ENCODE measurements around the gene KLHL28.

Gene KLHL28

DNA sequence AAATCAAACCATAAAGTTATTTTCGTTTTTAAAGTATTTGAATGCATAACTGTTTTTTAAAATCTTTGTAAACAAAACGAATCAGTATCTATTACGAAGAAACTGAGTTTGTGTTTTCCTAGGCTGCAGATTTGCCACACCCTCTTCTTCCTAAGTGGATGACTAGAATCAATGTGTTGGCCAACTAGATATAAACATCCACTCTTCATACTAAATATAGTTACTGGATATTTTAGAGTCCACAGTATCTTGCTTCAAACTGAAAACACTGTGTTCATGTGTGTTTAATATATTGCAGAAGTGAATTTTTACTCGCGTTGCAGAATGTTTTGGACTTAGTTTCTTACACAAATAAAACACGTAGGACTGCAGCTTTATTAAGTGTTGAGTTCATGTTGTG lies 63.2 kb downstream of the KLHL28 start:
- TF ChIP-seq, protein P1, sequence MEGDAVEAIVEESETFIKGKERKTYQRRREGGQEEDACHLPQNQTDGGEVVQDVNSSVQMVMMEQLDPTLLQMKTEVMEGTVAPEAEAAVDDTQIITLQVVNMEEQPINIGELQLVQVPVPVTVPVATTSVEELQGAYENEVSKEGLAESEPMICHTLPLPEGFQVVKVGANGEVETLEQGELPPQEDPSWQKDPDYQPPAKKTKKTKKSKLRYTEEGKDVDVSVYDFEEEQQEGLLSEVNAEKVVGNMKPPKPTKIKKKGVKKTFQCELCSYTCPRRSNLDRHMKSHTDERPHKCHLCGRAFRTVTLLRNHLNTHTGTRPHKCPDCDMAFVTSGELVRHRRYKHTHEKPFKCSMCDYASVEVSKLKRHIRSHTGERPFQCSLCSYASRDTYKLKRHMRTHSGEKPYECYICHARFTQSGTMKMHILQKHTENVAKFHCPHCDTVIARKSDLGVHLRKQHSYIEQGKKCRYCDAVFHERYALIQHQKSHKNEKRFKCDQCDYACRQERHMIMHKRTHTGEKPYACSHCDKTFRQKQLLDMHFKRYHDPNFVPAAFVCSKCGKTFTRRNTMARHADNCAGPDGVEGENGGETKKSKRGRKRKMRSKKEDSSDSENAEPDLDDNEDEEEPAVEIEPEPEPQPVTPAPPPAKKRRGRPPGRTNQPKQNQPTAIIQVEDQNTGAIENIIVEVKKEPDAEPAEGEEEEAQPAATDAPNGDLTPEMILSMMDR (IDR thresholded peaks at IDR 0.05) = no peak
- DNase-seq = no peak
- Mint-ChIP-seq H3K9me3 (peaks cover 16% of the 10 kb centered on the region), H3K27me3 (ENCODE audit: low read depth, poor library complexity) (peaks cover 8% of the 10 kb centered on the region), H3K4me1 (peaks cover 14% of the 10 kb centered on the region), H3K4me3 (peak overlapping the region; percentile 89), H3K36me3 (ENCODE audit: low read depth) (peaks cover 10% of the 10 kb centered on the region), H3K27ac (no peak overlapping the region)

DNA sequence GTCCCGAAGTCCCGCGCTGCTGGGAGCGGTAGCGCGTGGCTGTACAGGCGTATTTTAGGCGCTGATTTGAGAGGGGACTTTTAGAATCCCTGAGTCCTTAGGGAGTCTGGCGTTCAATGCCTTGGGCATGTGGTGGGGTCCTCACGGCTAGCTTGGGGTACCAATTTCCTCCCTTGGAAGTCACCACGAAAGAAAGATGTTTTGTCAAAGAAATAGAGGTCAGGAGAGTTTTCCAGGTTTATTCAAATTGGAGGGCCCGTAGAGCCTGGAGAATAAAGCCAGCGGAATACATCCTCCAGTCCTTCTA lies 63.9 kb downstream of the KLHL28 start:
- peak overlapping the region; percentile 89 for H3K4me3 Mint-ChIP-seq
- H3K27ac Mint-ChIP-seq = peak overlapping the region; percentile 69
- H3K9me3 Mint-ChIP-seq = peaks cover 16% of the 10 kb centered on the region
- peaks cover 8% of the 10 kb centered on the region for H3K27me3 Mint-ChIP-seq (ENCODE audit: low read depth, poor library complexity)
- peaks cover 10% of the 10 kb centered on the region for H3K36me3 Mint-ChIP-seq (ENCODE audit: low read depth)
- DNase-seq = no peak
- TF ChIP-seq, protein P1 (IDR thresholded peaks at IDR 0.05) = no peak
- peaks cover 14% of the 10 kb centered on the region for H3K4me1 Mint-ChIP-seq

DNA sequence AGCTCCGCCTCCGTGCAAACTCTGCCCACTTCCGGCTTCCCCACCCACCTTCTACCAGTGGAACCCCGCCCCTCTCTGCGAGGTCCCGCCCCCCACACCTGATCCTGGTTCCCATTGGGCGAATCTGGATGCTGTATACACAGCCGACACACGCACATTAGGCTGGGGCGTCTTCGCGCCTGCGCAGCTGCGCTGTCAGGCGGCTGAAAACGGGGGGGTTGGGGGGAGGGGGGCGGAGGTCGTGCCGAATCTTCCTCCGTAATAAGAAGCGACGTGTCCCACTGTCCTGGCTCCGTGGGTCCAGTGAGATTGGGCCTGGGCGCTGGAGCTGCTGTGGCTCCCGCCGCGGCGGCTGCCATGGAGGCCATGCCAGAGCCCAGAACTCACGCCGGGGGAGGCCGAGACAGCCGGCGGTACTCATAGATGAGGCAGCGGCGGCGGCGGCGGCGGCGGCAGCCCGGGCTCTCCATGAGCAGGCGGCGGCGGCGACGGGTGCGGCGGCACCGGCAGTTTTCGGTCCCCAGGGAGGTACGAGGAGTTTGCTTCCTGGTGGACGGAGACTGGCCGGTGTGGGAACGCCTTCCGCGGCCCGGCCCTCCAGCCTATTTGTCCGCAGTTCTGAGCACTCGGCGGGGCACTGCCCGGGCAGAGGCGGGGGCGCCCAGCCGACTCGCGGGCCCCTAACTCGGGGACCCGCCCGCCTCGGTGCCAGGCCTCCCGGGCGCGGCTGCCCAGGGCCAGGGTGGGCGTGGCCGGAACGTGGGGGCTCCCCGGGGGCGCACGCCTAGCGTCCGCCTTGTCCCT lies 64.5 kb downstream of the KLHL28 start:
- peak overlapping the region; percentile 91 for H3K4me3 Mint-ChIP-seq
- peak; percentile 93 for DNase-seq
- TF ChIP-seq, protein P1 (IDR thresholded peaks at IDR 0.05) = no peak
- peak overlapping the region; percentile 97 for H3K27ac Mint-ChIP-seq
- H3K27me3 Mint-ChIP-seq (ENCODE audit: low read depth, poor library complexity) = peaks cover 8% of the 10 kb centered on the region
- peaks cover 10% of the 10 kb centered on the region for H3K36me3 Mint-ChIP-seq (ENCODE audit: low read depth)
- peaks cover 14% of the 10 kb centered on the region for H3K4me1 Mint-ChIP-seq
- H3K9me3 Mint-ChIP-seq = peaks cover 16% of the 10 kb centered on the region

DNA sequence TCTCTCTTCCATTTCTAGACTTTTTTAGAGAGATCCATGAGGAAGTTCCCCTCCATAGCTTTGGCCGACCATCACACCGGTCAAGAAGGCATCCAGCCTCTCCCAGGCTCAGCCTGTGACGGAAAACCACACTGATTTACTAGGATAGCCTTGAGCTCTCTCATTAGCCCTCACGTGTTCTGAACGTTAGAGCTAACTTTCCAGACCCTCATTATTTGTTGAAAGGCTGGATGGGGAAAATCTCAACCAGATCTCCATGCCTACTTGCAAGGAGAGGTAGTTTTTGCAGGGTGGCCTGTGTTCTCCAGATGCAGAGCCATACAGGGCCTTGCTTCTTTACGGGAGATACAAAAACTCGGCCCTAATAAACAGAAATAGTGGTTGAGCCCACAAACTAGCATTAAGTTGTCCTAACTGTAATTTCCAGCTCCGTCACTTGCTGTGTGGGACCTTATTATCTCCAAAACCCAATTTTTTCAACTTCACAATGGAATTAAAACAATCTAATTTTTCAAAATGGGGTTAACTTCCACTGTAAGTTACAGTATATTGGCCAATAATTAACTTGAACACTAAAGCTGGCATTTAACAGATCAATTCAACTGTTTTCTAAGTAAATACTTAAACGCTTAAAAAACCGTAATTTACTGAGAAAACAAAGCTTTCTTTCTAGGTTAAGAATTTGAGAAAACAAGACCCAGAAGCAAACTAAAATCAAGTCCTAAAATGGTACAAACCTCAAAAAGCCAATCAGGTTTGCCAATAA lies 65.3 kb downstream of the KLHL28 start:
- DNase-seq = no peak
- TF ChIP-seq, protein P1 (IDR thresholded peaks at IDR 0.05) = no peak
- Mint-ChIP-seq H3K27me3 (ENCODE audit: low read depth, poor library complexity) (peaks cover 5% of the 10 kb centered on the region), H3K4me3 (peak overlapping the region; percentile 91), H3K36me3 (ENCODE audit: low read depth) (peaks cover 10% of the 10 kb centered on the region), H3K4me1 (peaks cover 14% of the 10 kb centered on the region), H3K9me3 (peaks cover 19% of the 10 kb centered on the region), H3K27ac (peak overlapping the region; percentile 97)

DNA sequence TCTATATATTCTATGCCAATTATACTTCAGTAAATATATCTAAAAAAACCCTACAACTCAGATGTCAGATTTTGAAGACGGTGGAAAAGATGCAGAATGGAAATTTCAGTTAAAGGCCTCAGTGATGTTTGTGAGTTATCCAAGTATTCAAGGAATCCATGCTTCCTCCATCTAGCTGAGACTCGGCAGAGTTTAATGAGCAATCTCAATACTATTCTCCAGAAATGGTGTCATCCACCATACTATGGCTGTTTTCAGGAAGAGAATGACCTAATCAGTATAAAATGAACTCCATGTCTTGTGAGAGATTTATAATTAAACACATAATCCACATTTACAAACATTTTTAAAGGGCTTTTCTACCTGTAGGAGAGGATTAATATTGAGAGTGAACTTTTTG lies 66.0 kb downstream of the KLHL28 start:
- peaks cover 14% of the 10 kb centered on the region for H3K4me1 Mint-ChIP-seq
- peaks cover 10% of the 10 kb centered on the region for H3K36me3 Mint-ChIP-seq (ENCODE audit: low read depth)
- TF ChIP-seq, protein P1 (IDR thresholded peaks at IDR 0.05) = no peak
- peaks cover 5% of the 10 kb centered on the region for H3K27me3 Mint-ChIP-seq (ENCODE audit: low read depth, poor library complexity)
- DNase-seq = no peak
- H3K9me3 Mint-ChIP-seq = peaks cover 19% of the 10 kb centered on the region
- H3K27ac Mint-ChIP-seq = no peak overlapping the region
- H3K4me3 Mint-ChIP-seq = no peak overlapping the region
